ENCODE data around the gene PLA2G3. TPM values are rescaled to one million over a fixed set of nuclear protein-coding genes. Genes with fewer than 3 reads are reported as not detected.
"Not testable (repeated sequence)": the region's sequence is repeated elsewhere in the genome, so short reads cannot be mapped to it uniquely, and the experiment has no call there.

PLA2G3 gene
- total RNA-seq, 2 experiments from 2014 or later, result not detected

- Mint-ChIP-seq H3K4me3 (no peak overlapping the region), H3K27ac (no peak overlapping the region), H3K4me1 (no peaks in the 10 kb centered on the region), H3K27me3 (no peaks in the 10 kb centered on the region), H3K36me3 (ENCODE audit: low read depth) (peaks cover 9% of the 10 kb centered on the region), H3K9me3 (no peaks in the 10 kb centered on the region)
- POLR2A ChIA-PET, result no interaction called here
- no peak for DNase-seq
- CTCF ChIA-PET, result no interaction called here
These were observed 39.4 kb downstream of the PLA2G3 start for GRCh38 chr22:31100762-31101525.

- Mint-ChIP-seq H3K4me1 (no peaks in the 10 kb centered on the region), H3K27ac (no peak overlapping the region), H3K36me3 (ENCODE audit: low read depth) (peaks cover 12% of the 10 kb centered on the region), H3K27me3 (no peaks in the 10 kb centered on the region), H3K4me3 (no peak overlapping the region), H3K9me3 (no peaks in the 10 kb centered on the region)
- DNase-seq, result no peak
- ChIA-PET POLR2A (no interaction called here), CTCF (no interaction called here)
These were observed 40.2 kb downstream of the PLA2G3 start for GRCh38 chr22:31099841-31100761.

- POLR2A ChIA-PET, result interaction anchor here (1.3 kb wide), 1 partner anchor 169 kb away, joined by 3 read pairs; no protein-coding TSS in a partner anchor
- H3K9me3 Mint-ChIP-seq, result no peaks in the 10 kb centered on the region
- no peak overlapping the region for H3K4me3 Mint-ChIP-seq
- H3K36me3 Mint-ChIP-seq (ENCODE audit: low read depth), result peaks cover 12% of the 10 kb centered on the region
- DNase-seq, result no peak
- CTCF ChIA-PET, result no interaction called here
- H3K27ac Mint-ChIP-seq, result no peak overlapping the region
- no peaks in the 10 kb centered on the region for H3K27me3 Mint-ChIP-seq
- no peaks in the 10 kb centered on the region for H3K4me1 Mint-ChIP-seq
These were observed 40.9 kb downstream of the PLA2G3 start for GRCh38 chr22:31099386-31099785.

- Mint-ChIP-seq H3K27ac (no peak overlapping the region), H3K9me3 (no peaks in the 10 kb centered on the region), H3K36me3 (ENCODE audit: low read depth) (peaks cover 12% of the 10 kb centered on the region), H3K27me3 (no peaks in the 10 kb centered on the region), H3K4me3 (no peak overlapping the region), H3K4me1 (no peaks in the 10 kb centered on the region)
- POLR2A ChIA-PET, result interaction anchor here (1.3 kb wide), 1 partner anchor 168 kb away, joined by 3 read pairs; no protein-coding TSS in a partner anchor
- DNase-seq, result no peak
- CTCF ChIA-PET, result no interaction called here
These were observed 41.6 kb downstream of the PLA2G3 start for GRCh38 chr22:31098632-31099110.

- H3K4me1 Mint-ChIP-seq, result no peaks in the 10 kb centered on the region
- ChIA-PET CTCF (interaction anchor here (1.0 kb wide), 1 partner anchor 214 kb away, joined by 3 read pairs; no protein-coding TSS in a partner anchor), POLR2A (interaction anchor here (1.3 kb wide), 1 partner anchor 168 kb away, joined by 3 read pairs; no protein-coding TSS in a partner anchor)
- no peaks in the 10 kb centered on the region for H3K9me3 Mint-ChIP-seq
- H3K36me3 Mint-ChIP-seq (ENCODE audit: low read depth), result peaks cover 12% of the 10 kb centered on the region
- no peak overlapping the region for H3K27ac Mint-ChIP-seq
- H3K4me3 Mint-ChIP-seq, result no peak overlapping the region
- no peak for DNase-seq
- H3K27me3 Mint-ChIP-seq, result no peaks in the 10 kb centered on the region
These were observed 42.2 kb downstream of the PLA2G3 start for GRCh38 chr22:31097941-31098631.

GRCh38 chr22:31097539-31097938 is 42.8 kb downstream of the PLA2G3 start:
- POLR2A ChIA-PET, H3K27me3 Mint-ChIP-seq, H3K4me1 Mint-ChIP-seq, H3K9me3 Mint-ChIP-seq, H3K27ac Mint-ChIP-seq, H3K4me3 Mint-ChIP-seq, DNase-seq: not testable (repeated sequence)
- CTCF ChIA-PET, result interaction anchor here (1.0 kb wide), 1 partner anchor 215 kb away, joined by 3 read pairs; no protein-coding TSS in a partner anchor
- peaks cover 12% of the 10 kb centered on the region for H3K36me3 Mint-ChIP-seq (ENCODE audit: low read depth)

GRCh38 chr22:31096657-31097279 is 43.5 kb downstream of the PLA2G3 start:
- Mint-ChIP-seq H3K4me1 (no peaks in the 10 kb centered on the region), H3K9me3 (no peaks in the 10 kb centered on the region), H3K36me3 (ENCODE audit: low read depth) (peaks cover 12% of the 10 kb centered on the region), H3K27ac (no peak overlapping the region), H3K27me3 (no peaks in the 10 kb centered on the region), H3K4me3 (no peak overlapping the region)
- DNase-seq, result no peak
- CTCF ChIA-PET, result interaction anchor here (1.0 to 3.4 kb wide), 2 partner anchors 11 to 216 kb away, joined by 3 to 17 read pairs; no protein-coding TSS in a partner anchor
- POLR2A ChIA-PET, result interaction anchor here (1.4 kb wide), 2 partner anchors 12 to 128 kb away, joined by 3 to 5 read pairs; partner anchors contain the start of gene TUG1

- no peaks in the 10 kb centered on the region for H3K4me1 Mint-ChIP-seq
- H3K36me3 Mint-ChIP-seq (ENCODE audit: low read depth), result peaks cover 12% of the 10 kb centered on the region
- ChIA-PET CTCF (interaction anchor here (0.6 to 3.4 kb wide), 5 partner anchors 9 to 218 kb away, joined by 3 to 17 read pairs (median 3); partner anchors contain the start of gene SELENOM), POLR2A (interaction anchor here (0.9 to 1.4 kb wide), 4 partner anchors 9 to 155 kb away, joined by 3 to 5 read pairs (median 4); partner anchors contain the start of gene TUG1)
- no peaks in the 10 kb centered on the region for H3K9me3 Mint-ChIP-seq
- H3K4me3 Mint-ChIP-seq, result no peak overlapping the region
- no peak for DNase-seq
- no peak overlapping the region for H3K27ac Mint-ChIP-seq
- no peaks in the 10 kb centered on the region for H3K27me3 Mint-ChIP-seq
These were observed 44.6 kb downstream of the PLA2G3 start for GRCh38 chr22:31095637-31096249.

- CTCF ChIA-PET, result interaction anchor here (3.4 kb wide), 1 partner anchor 9 kb away, joined by 17 read pairs; no protein-coding TSS in a partner anchor
- H3K4me1 Mint-ChIP-seq, result no peaks in the 10 kb centered on the region
- H3K4me3 Mint-ChIP-seq, result no peak overlapping the region
- H3K9me3 Mint-ChIP-seq, result no peaks in the 10 kb centered on the region
- no peaks in the 10 kb centered on the region for H3K27me3 Mint-ChIP-seq
- no peak overlapping the region for H3K27ac Mint-ChIP-seq
- no peak for DNase-seq
- POLR2A ChIA-PET, result interaction anchor here (0.7 to 1.4 kb wide), 3 partner anchors 10 to 279 kb away, joined by 3 to 4 read pairs (median 3); no protein-coding TSS in a partner anchor
- H3K36me3 Mint-ChIP-seq (ENCODE audit: low read depth), result peaks cover 12% of the 10 kb centered on the region
These were observed 45.6 kb downstream of the PLA2G3 start for GRCh38 chr22:31094741-31095140.

- H3K4me3 Mint-ChIP-seq, result no peak overlapping the region
- DNase-seq, result no peak
- POLR2A ChIA-PET, result interaction anchor here (0.7 to 1.4 kb wide), 3 partner anchors 9 to 279 kb away, joined by 3 to 4 read pairs (median 3); no protein-coding TSS in a partner anchor
- no peaks in the 10 kb centered on the region for H3K4me1 Mint-ChIP-seq
- no peaks in the 10 kb centered on the region for H3K27me3 Mint-ChIP-seq
- H3K9me3 Mint-ChIP-seq, result no peaks in the 10 kb centered on the region
- H3K36me3 Mint-ChIP-seq (ENCODE audit: low read depth), result peaks cover 12% of the 10 kb centered on the region
- H3K27ac Mint-ChIP-seq, result no peak overlapping the region
- CTCF ChIA-PET, result interaction anchor here (3.4 kb wide), 1 partner anchor 9 kb away, joined by 17 read pairs; no protein-coding TSS in a partner anchor
These were observed 46.2 kb downstream of the PLA2G3 start for GRCh38 chr22:31094021-31094551.

GRCh38 chr22:31093086-31093850 is 47.0 kb downstream of the PLA2G3 start:
- no peak for DNase-seq
- Mint-ChIP-seq H3K9me3 (no peaks in the 10 kb centered on the region), H3K4me3 (no peak overlapping the region), H3K36me3 (ENCODE audit: low read depth) (peaks cover 10% of the 10 kb centered on the region), H3K27ac (no peak overlapping the region), H3K27me3 (no peaks in the 10 kb centered on the region), H3K4me1 (no peaks in the 10 kb centered on the region)
- ChIA-PET POLR2A (interaction anchor here (1.1 to 1.4 kb wide), 2 partner anchors 8 to 10 kb away, joined by 3 to 4 read pairs; no protein-coding TSS in a partner anchor), CTCF (interaction anchor here (1.1 to 3.4 kb wide), 2 partner anchors 8 to 15 kb away, joined by 3 to 17 read pairs; no protein-coding TSS in a partner anchor)

Measured in activated CD4-positive, alpha-beta memory T cell treated with anti-CD3 and anti-CD28 coated beads, Interleukin-2, amount 10 ng/mL, durations not matched to agents 7 days and 5 days (primary cell).